Activated CD4-positive, alpha-beta T cell treated with anti-CD3 and anti-CD28 coated beads for 48 hours (primary cell): ENCODE results near the gene KLF2.
A peak's percentile ranks its signal among the peaks of the same experiment; 100 is the strongest.
"Not testable (repeated sequence)": the region's sequence is repeated elsewhere in the genome, so short reads cannot be mapped to it uniquely, and the experiment has no call there.

ENCODE experiments used
- DNase-seq: peaks from one replicate; pipeline ENCODE4 v3.0.0-alpha.2; 2020

KLF2 gene

GRCh38 chr19:16324384-16325160, at the start of gene KLF2:
KLF2 (plus strand) TSS chr19:16324826; CDS start chr19:16324924, 98 bp downstream.
- DNase-seq: peak; percentile 79

DNA sequence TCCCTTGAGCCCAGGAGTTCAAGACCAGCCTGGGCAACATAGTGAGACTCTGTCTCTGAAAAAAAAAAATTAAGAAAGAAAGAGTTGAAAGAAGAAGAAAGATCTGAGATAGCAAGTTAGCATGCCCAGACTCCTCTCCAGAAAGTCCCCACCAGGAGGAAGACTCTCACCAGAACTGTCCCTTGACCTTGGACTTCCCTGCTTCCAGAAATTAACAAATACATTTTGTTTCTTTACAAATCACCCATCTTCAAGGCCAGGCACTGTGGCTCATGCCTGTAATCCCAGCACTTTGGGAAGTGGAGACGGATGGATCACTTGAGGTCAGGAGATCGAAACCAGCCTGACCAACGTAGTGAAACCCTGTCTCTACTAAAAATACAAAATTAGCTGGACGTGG, 44.3 kb upstream of the KLF2 start:
- no peak for DNase-seq

GRCh38 chr19:16281743-16282142, 42.9 kb upstream of the KLF2 start:
- no peak for DNase-seq

- DNase-seq: peak; percentile 88
Observed at GRCh38 chr19:16283210-16284061, 41.2 kb upstream of the KLF2 start.

GRCh38 chr19:16284505-16284904, 40.1 kb upstream of the KLF2 start:
- no peak for DNase-seq

DNA sequence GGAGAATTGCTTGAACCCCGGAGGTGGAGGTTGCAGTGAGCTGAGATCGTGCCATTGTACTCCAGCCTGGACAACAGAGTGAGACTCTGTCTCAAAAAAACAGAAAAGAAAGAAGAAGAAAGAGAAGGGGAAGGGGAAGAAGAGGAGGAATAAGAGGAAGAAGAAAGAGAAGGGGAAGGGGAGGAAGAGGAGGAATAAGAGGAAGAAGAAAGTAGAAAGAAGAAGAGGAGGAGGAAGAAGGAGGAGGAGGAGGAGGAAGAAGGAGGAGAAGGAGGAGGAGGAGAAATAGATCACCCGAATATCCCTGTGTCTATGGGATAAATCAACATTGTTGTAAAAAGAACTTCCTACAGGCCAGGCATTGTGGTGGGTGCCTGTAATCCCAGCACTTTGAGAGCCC, 39.5 kb upstream of the KLF2 start:
- not testable (repeated sequence) for DNase-seq

- no peak for DNase-seq
Observed at GRCh38 chr19:16285769-16286498, 38.7 kb upstream of the KLF2 start.

DNA sequence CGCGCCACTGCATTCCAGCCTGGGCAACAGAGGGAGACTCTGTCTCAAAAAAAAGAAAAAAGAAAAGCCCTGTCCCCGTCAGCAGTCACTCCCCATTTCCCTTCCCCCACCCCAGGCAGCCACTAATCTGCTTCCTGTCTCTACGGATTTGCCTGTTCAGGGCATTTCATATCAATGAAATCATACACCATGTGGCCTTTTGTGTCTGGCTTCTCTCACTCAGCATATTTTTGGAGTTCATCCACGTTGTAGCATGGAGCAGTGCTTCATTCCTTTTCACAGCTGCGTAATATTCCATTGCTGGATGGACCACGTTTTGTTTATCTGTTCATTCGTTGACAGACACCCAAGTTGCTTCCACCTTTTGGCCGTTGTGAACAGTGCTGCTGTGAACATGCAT, 36.1 kb upstream of the KLF2 start:
- no peak for DNase-seq

DNA sequence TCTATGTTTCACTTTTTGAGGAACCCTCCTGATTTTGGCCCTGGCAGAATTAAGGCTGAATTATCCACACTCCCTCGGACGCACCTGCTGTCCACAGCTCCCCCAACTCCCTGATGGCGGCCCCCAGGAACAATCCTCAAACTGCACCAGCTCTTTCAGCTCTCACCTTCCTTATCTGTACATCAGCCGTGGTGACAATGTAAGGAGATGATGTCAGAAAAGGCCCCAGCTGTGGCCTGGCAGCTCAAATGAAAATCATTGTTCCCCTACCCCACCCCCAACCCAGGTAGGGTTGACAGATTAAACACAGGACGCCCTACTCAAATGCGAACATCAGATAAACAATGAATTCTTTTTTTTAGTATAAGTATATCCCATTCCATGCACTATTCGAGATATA, 35.0 kb upstream of the KLF2 start:
- DNase-seq: no peak

DNA sequence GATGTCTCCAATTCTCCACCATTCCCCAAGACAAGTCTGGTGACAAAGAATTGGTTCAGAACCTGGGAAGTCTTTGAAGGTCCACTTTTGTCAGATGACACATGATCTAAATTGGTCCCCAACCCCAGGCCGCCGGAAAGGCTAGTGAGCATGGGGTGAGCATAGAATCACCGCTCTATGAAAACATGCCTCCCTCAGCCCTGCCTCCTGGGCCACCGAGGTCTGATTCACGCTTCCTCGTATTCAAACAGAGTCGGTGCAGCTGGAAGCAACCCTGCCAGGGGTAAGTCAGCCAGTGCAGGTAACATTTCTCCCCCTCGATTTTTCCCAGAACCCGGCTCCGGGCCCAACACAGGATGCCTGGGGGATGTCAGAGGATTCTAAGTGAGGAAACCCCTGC, 33.9 kb upstream of the KLF2 start:
- no peak for DNase-seq

GRCh38 chr19:16293118-16294091, 31.2 kb upstream of the KLF2 start:
- DNase-seq: no peak

GRCh38 chr19:16295057-16295456, 29.6 kb upstream of the KLF2 start:
- DNase-seq: no peak

DNA sequence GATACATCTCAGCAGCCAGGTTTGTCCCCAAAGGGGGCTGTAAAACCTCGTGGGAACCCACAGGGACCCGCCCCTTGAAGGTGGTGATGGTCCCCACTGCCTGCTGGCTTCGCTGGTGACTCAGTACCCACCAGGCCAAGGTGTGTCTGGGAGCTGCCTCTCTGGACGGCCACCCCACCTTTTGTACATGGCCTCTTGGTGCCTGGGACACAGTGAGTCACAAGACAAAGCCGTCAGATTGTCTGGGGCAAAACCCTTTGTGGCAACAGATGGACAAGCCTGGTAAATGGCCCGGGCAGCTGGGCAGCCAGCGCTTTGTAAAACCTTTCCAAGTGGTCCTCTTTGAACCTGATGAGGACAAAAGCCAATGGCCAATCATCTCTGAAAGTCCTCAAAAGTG, 27.9 kb upstream of the KLF2 start:
- DNase-seq: no peak

GRCh38 chr19:16297575-16298178, 26.9 kb upstream of the KLF2 start:
- DNase-seq: no peak

GRCh38 chr19:16298334-16298733, 26.3 kb upstream of the KLF2 start:
- DNase-seq: no peak

DNA sequence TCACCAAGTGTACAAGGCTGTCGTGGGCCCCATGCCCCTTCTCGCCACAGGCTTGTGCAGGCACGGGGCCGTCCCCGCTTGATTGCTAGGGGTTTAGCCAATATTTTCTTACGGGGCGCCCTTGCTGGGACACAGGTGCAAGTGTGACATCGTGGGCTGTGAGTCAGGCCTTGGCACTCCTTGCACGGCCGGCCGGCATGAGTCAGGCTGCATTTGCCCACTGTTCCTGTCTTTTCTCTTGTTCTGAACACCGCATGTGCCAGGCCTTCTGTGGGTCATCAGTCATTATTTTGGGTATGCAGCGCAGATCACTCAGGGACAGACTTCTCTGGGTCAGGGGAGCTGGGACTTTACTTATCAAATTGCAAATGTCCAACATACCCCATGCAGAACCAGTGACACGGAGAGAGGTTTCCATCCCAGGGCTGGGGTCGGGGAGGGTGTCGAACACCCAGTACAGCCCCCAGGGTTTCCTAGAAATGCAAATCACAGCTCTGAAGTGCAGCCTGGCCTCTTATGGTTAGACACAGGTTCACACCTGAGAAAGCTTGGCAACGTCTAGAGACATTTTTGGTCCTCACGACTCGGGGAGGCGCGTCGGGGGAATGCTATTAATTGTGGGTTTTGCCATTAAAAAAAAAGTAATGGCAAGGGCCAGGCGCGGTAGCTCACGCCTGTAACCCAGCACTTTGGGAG, 22.5 kb upstream of the KLF2 start:
- no peak for DNase-seq

- DNase-seq: no peak
Observed at GRCh38 chr19:16303755-16304154, 20.9 kb upstream of the KLF2 start.

DNA sequence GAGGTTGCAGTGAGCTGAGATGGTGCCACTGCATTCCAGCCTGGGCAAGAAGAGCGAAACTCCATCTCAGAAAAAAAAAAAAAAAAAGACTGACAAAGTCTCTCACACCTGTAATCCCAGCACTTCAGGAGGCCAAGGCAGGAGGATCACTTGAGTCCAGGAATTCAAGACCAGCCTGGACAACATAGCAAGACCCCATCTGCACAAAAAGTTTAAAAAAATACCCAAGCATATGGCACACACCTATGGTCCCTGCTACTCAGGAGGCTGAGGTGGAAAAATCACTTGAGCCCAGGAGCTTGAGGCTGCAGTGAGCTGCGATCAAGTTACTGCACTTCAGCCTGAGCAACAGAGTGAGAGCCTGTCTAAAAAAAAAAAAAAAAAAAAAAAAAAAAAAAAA, 20.1 kb upstream of the KLF2 start:
- not testable (repeated sequence) for DNase-seq

- not testable (repeated sequence) for DNase-seq
Observed at GRCh38 chr19:16305060-16305459, 19.6 kb upstream of the KLF2 start.

- no peak for DNase-seq
Observed at GRCh38 chr19:16306728-16307402, 17.8 kb upstream of the KLF2 start.

- no peak for DNase-seq
Observed at GRCh38 chr19:16308081-16308480, 16.5 kb upstream of the KLF2 start.
